ENCODE results near the gene SH2D6.
A peak's percentile ranks its signal among the peaks of the same experiment; 100 is the strongest.
"Not testable (repeated sequence)": the region's sequence is repeated elsewhere in the genome, so short reads cannot be mapped to it uniquely, and the experiment has no call there.

Gene SH2D6

GRCh38 chr2:85422072-85422457 lies 3.6 kb downstream of the SH2D6 start:
- no peak for DNase-seq

DNA sequence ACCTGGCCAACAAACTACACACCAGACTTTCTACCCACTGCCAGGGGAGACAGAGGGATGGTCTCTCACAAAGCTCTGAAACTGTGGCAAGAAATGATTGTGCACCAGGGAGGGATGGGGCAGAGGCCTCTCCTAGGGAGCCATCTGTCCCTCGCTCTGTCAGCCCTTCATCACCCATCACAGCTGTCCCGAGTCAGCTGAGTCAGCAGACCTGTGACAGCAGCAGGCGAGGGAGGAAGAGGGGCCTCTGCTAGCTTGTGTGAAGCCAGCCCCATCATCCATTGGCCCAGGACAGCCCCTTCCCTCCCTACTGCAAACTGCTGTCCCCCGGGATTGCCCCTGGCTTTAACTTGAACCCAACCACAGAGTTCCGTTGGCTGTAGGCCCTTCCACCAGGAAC lies 5.0 kb downstream of the SH2D6 start:
- peak; percentile 41 for DNase-seq

DNA sequence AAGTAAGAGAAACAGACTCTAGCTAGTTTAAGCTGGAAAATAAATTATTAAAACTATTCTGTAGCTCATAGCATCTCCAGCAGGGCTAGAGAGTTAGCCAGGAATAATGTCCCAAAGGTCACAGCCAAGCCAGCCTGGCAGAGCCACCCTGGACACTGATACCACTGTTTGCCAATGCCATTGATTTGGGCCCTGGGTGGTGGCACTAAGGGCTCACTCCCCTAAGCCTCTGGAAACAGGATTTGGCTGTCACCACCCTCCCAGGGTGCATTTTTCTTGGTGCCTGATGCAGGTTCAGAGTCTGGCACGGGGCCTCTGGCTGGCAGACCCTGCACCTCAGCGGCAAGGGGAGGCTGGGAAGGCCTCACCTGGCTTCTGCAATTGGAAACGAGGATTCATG lies 7.1 kb downstream of the SH2D6 start:
- peak; percentile 8 for DNase-seq

DNA sequence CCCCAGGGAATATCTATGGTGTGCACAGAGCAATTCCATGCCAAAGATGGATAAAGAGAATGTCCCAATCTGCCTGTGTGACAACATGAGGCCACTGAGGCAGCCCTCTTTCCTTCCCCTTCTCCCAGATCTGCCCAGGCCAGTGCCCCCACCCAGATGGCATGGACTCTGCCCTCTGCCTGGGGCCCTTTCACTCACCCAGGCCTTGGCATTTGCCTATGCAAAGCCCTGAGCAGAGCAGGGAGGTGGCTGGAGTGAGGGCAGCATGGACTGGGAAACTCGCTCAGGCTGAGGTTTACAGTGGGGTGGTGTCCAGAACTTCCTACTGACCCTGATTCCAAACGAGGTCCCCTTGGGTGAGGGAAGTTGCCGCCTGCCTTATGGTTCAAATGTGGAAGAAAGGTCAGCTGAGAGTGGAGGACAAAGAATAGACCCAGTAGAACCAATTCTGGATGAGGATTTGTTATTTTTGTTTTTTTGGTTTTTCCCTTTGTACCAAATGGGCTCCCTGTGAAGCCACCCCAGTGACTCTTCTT lies 8.9 kb downstream of the SH2D6 start:
- peak; percentile 19 for DNase-seq

GRCh38 chr2:85428343-85428881 lies 9.9 kb downstream of the SH2D6 start:
- no peak for DNase-seq

GRCh38 chr2:85429213-85429923 lies 10.9 kb downstream of the SH2D6 start:
- no peak for DNase-seq

DNA sequence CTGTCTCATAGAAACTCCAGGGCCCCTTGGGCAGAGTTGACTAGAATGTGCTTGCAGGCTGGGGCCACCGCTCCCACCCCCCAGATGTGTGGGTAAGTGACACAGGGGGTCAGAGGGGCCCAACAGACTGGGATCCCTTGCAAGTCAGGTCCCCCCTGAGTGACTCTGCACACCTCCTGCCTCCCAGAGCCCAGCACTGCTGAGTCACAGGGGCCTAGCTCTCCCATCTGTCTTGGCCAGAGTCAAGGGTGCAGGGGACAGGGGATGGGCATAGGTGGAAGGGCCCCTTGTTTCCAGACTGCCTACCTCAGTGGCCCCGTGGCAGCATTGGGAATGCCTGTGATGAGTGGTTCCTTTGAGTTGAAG lies 11.4 kb downstream of the SH2D6 start:
- DNase-seq = no peak

DNA sequence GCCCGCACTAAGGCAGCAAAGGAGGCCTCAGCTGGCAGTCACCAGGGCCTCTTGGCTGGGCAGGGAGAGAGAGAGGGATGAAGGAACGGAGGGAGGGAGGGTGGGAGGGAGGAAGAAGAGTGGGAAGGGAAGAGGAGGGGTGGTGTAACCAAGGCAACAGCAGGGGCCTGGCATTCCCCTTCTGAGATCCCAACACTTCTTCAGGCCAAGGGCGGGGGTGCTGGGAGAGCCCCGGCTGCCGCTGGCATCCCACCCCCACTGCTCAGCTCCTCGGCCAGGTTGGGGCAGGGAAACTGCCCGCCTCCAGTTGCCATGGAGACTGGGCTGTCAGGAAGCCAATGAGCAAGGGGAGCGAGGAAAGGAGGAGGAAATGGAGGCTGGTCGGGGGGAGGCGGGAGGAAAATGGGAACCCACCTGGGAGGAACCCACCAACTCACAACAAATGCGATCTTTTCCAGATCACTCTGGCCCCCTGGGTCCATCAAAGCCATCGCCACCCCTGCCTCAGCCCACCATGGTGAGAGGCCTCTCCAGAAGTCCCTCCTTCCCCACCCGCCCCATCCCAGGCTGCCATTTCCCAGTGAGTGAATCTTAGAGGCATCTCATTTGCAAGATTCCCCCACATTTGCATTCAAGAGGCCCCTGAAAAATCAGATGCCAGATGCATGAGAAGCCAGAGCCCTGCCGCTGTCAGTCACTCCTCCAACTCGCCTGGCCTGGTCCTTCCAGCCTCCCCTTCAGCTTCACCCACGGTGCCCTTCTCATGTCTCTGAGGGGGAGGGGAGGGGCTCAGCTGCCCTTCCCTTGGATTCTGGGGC lies 12.4 kb downstream of the SH2D6 start:
- peak; percentile 89 for DNase-seq

- DNase-seq = no peak
These were observed 13.2 kb downstream of the SH2D6 start for GRCh38 chr2:85431570-85432205.

DNA sequence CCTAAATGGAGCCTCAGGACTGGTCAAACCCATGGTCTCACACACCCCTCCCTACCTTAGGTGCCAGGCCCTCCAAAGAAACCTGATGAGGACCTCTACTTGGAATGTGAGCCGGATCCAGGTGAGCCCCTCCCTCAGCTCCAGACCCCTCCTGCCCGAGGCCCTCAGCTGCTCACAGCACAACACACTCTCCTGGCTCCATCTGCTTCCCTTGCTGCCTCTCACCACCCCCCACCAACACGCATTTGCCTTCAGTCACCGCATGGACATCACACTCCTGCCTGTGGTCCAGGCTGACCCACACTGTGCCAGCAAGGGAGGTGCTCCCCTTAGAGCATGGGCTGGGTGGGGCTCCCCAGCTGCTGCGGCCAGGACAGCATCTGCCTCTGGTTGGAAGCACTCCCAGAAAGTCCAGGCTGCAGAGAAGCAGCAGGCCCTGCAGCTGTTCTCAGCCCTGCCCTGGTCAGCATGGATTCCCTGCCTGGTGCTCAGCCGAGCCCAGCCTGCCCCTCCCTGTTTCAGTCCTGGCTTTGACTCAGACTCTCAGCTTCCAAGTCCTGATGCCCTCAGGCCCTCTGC lies 15.1 kb downstream of the SH2D6 start:
- peak; percentile 93 for DNase-seq

DNA sequence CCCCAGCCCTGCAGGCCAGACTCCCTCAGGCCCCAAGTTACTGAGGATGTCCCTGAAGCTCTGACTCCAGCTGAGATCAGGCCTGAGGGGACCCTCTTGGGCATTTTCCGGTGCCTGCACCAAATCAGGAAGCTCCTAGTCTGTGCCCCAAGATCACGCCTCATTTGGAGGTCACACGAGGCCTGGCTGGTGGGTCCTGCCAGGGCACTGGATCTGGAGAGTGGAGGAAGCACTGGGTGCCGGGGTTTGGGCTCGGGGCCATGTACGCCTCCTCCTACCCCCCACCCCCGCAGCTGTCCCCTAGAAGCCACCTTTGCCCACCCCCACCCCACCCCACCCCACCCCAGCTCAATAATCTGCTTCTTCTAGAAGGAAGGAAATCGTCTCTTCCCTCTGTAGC lies 16.2 kb downstream of the SH2D6 start:
- no peak for DNase-seq

- DNase-seq = no peak
These were observed 16.9 kb downstream of the SH2D6 start for GRCh38 chr2:85435220-85435958.

DNA sequence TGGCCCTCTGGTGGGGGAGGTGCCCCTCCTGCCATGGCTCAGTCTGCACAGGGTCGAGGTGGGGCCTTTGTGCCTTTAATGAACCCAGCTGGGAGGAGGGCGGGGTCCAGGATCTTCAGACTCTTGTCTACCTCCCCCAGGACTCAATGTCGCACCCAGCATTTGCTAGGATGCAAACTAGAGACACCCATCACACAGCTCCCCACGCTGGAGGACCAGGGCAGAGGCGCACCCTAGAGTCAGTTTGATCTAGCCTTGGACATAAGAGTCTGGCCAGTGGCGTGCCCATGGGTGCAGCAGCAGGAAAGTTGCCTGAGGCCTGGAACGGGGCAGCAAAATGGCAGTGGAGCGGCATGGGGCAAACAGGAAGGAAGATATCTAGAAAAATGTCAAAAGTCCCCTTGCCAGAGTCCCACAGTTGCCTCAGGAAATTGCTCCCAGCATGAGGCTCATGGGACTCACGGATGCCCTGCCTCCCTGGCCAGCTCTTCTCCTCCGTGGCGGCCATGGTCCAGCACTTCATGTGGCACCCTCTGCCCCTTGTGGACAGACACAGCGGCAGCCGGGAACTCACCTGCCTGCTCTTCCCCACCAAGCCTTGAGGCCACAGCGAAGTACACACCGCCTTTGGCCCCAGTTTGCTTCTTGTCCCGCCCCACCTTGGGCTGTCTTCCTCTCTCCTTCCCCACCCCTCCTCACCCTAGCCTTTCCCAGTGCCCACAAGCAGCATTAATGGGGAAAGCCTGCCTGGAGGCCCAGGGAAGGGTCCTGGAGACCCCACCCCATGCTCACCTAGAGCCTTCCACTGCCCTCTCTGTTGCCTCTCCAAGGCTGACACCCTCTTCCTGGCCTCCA lies 17.7 kb downstream of the SH2D6 start:
- DNase-seq = no peak

DNA sequence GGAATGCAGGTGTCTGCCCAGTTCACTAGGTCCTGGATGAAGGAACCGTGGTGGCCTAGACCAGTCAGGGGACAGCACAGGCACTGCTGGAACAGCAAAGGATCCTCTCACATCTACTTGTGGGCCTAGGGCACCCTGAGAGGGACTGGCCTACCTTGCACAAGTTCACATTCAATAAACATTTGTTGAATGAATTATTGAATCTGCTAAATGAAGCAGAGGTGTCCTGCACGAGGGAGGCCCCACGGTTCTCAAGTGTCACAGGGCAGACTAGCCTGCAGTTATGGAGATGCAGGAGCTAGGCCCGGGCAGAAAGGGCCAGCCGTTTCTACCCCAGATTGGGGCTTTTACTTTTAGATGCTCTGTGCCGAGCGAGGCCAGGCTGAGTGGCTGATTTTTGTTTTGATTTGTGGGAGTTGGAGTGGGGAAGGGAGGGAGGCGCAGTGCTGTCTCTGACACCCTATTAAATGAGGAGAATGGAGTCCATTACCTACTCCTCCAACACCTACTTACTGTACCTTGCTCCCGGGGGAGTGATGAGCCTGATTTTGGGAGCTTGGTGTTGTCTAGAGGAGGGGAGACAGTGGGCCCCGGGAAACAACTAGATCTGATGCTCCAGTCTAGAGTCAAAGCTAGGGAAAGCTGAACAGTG lies 18.4 kb downstream of the SH2D6 start:
- no peak for DNase-seq

GRCh38 chr2:85437488-85438200 lies 19.1 kb downstream of the SH2D6 start:
- peak; percentile 90 for DNase-seq

- DNase-seq = no peak
These were observed 19.9 kb downstream of the SH2D6 start for GRCh38 chr2:85438201-85439024.

- no peak for DNase-seq
These were observed 20.5 kb downstream of the SH2D6 start for GRCh38 chr2:85439025-85439472.

- not testable (repeated sequence) for DNase-seq
These were observed 21.1 kb downstream of the SH2D6 start for GRCh38 chr2:85439569-85439968.

GRCh38 chr2:85439986-85440385 lies 21.5 kb downstream of the SH2D6 start:
- DNase-seq = no peak
